ENCODE results near the gene GRID1.

DNA sequence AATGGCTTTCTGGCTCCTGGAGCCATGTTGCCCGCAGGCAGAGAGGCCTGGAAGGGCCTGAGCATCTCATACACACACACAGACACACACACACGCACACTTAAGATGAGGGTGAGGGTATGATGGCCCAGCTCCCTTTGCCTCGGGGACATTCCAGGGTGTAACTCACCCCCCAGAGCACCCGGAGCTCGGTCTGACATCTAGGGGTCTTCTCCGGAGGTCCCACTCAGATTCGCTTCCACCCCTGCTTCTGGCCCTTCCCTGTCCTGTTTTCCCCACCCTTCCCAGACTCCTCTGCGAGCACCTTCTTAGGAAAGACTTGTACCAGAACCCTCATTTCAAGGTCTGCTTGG is 304.4 kb downstream of the GRID1 start:
- TF ChIP-seq POLR2A (IDR thresholded peaks at IDR 0.05): no peak
- TF ChIP-seq, protein P1, sequence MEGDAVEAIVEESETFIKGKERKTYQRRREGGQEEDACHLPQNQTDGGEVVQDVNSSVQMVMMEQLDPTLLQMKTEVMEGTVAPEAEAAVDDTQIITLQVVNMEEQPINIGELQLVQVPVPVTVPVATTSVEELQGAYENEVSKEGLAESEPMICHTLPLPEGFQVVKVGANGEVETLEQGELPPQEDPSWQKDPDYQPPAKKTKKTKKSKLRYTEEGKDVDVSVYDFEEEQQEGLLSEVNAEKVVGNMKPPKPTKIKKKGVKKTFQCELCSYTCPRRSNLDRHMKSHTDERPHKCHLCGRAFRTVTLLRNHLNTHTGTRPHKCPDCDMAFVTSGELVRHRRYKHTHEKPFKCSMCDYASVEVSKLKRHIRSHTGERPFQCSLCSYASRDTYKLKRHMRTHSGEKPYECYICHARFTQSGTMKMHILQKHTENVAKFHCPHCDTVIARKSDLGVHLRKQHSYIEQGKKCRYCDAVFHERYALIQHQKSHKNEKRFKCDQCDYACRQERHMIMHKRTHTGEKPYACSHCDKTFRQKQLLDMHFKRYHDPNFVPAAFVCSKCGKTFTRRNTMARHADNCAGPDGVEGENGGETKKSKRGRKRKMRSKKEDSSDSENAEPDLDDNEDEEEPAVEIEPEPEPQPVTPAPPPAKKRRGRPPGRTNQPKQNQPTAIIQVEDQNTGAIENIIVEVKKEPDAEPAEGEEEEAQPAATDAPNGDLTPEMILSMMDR (IDR thresholded peaks at IDR 0.05): no peak
